ENCODE data around the gene IRAG1.

IRAG1 gene

GRCh38 chr11:10646681-10647355 lies 46.7 kb downstream of the IRAG1 start:
- Histone ChIP-seq H3K9ac (ENCODE audit: low read length) (no peak overlapping the region), H3K4me1 (ENCODE audit: control insufficient read depth, insufficient read depth, low read length) (peaks cover 16% of the 10 kb centered on the region), H3K36me3 (ENCODE audit: control insufficient read depth, insufficient read depth, low read length) (no peaks in the 10 kb centered on the region), H3K27ac (ENCODE audit: low read depth, low read length) (no peak overlapping the region), H3K4me3 (ENCODE audit: low read length) (no peak overlapping the region), H3K27me3 (ENCODE audit: control insufficient read depth, insufficient read depth, low read length) (no peaks in the 10 kb centered on the region)

- no peaks in the 10 kb centered on the region for H3K36me3 ChIP-seq (ENCODE audit: control insufficient read depth, insufficient read depth, low read length)
- H3K4me1 ChIP-seq (ENCODE audit: control insufficient read depth, insufficient read depth, low read length), result peaks cover 18% of the 10 kb centered on the region
- no peak overlapping the region for H3K9ac ChIP-seq (ENCODE audit: low read length)
- H3K27ac ChIP-seq (ENCODE audit: low read depth, low read length), result peak overlapping the region; percentile 20
- no peaks in the 10 kb centered on the region for H3K27me3 ChIP-seq (ENCODE audit: control insufficient read depth, insufficient read depth, low read length)
- no peak overlapping the region for H3K4me3 ChIP-seq (ENCODE audit: low read length)
Measured at GRCh38 chr11:10646005-10646404, 47.5 kb downstream of the IRAG1 start.

- Histone ChIP-seq H3K27ac (ENCODE audit: low read depth, low read length) (no peak overlapping the region), H3K36me3 (ENCODE audit: control insufficient read depth, insufficient read depth, low read length) (no peaks in the 10 kb centered on the region), H3K9ac (ENCODE audit: low read length) (no peak overlapping the region), H3K4me1 (ENCODE audit: control insufficient read depth, insufficient read depth, low read length) (peaks cover 20% of the 10 kb centered on the region), H3K27me3 (ENCODE audit: control insufficient read depth, insufficient read depth, low read length) (no peaks in the 10 kb centered on the region), H3K4me3 (ENCODE audit: low read length) (no peak overlapping the region)
Measured at GRCh38 chr11:10645212-10645795, 48.3 kb downstream of the IRAG1 start.

All from rectal smooth muscle tissue (tissue), 1 donor.